Progenitor cell of endocrine pancreas (in vitro differentiated cells): ENCODE data around the gene PRKN. TPM values are rescaled to one million over a fixed set of nuclear protein-coding genes. Genes with fewer than 3 reads are reported as not detected.

Experiments used
- DNase-seq: peaks from one replicate; pipeline ENCODE4 v3.0.0; 2021; ENCODE audit warnings: low spot score; ENCODE audit not compliant: unreplicated experiment
- H3K27ac Mint-ChIP-seq: 2 replicates; pipeline ENCODE4 v1.8.0; 2021; ENCODE audit warnings: mild to moderate bottlenecking, moderate library complexity, mixed read lengths
- H3K27me3 Mint-ChIP-seq: 2 replicates; pipeline ENCODE4 v1.8.0; 2021; ENCODE audit warnings: mixed read lengths
- H3K36me3 Mint-ChIP-seq: 2 replicates; pipeline ENCODE4 v1.8.0; 2022; ENCODE audit warnings: mixed read lengths; ENCODE audit not compliant: insufficient read depth
- H3K4me1 Mint-ChIP-seq: 2 replicates; pipeline ENCODE4 v1.8.0; 2021; ENCODE audit warnings: low read depth, mixed read lengths
- H3K4me3 Mint-ChIP-seq: 2 replicates; pipeline ENCODE4 v1.8.0; 2021; ENCODE audit warnings: low read depth, mild to moderate bottlenecking, moderate library complexity, mixed read lengths
- H3K9me3 Mint-ChIP-seq: 2 replicates; pipeline ENCODE4 v1.8.0; 2021; ENCODE audit warnings: low read depth, mixed read lengths
- total RNA-seq: library from RNA; stranded (reverse); gene quantifications from 2 replicates; pipeline ENCODE4 v1.2.1, GENCODE V29; 2021
- TF ChIP-seq, protein P1 (sequence below): fragments of 200-600 bp; sonication (generic); IDR thresholded peaks from one replicate; pipeline ENCODE4 v1.5.0; 2021; ENCODE audit warnings: antibody characterized with exemption, mild to moderate bottlenecking; ENCODE audit not compliant: unreplicated experiment

PRKN gene
- total RNA-seq, 1 donor from 2014 or later = 4.6 TPM

DNA sequence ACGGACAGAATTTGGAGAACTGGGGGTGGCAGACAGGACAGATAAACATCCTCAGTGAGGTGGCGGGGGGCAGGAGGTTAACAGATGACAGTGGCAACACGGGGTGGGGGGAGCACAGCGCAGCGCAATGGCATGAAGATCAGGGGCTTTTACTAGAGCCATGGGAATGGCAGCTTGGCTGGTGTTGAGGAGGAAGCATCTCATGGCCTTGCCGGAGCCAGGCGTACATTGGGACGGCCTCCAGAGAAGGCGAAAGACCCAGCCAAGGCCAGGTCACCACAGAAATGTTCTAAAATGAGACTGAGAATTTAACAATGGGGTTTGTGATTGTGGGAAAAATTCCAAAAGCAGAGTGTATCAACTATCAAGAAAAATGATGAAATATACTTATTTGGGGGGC is 173.0 kb downstream of the PRKN start:
- peaks cover 3% of the 10 kb centered on the region for H3K9me3 Mint-ChIP-seq
- no peaks in the 10 kb centered on the region for H3K36me3 Mint-ChIP-seq
- H3K4me1 Mint-ChIP-seq = no peaks in the 10 kb centered on the region
- TF ChIP-seq, protein P1, sequence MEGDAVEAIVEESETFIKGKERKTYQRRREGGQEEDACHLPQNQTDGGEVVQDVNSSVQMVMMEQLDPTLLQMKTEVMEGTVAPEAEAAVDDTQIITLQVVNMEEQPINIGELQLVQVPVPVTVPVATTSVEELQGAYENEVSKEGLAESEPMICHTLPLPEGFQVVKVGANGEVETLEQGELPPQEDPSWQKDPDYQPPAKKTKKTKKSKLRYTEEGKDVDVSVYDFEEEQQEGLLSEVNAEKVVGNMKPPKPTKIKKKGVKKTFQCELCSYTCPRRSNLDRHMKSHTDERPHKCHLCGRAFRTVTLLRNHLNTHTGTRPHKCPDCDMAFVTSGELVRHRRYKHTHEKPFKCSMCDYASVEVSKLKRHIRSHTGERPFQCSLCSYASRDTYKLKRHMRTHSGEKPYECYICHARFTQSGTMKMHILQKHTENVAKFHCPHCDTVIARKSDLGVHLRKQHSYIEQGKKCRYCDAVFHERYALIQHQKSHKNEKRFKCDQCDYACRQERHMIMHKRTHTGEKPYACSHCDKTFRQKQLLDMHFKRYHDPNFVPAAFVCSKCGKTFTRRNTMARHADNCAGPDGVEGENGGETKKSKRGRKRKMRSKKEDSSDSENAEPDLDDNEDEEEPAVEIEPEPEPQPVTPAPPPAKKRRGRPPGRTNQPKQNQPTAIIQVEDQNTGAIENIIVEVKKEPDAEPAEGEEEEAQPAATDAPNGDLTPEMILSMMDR = no peak
- H3K4me3 Mint-ChIP-seq = no peak overlapping the region
- H3K27ac Mint-ChIP-seq = no peak overlapping the region
- H3K27me3 Mint-ChIP-seq = no peaks in the 10 kb centered on the region
- DNase-seq = no peak

DNA sequence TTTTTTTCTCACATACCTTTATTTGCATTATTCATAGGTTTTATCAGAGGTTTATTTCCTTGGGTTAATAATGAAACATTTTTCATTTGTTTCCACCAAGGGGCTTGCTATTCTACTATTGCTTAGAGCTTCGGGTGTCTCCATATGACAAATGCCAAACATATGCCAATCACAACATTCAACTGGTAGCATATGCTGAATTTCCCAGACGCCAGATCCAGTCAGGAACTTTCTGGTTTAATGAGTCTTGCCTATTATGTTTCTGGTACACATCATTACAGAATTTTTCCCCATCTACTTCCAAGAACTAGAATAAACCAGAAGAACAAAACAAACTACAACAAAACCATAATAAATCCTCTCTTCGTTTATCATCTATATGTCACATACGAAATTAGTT is 180.7 kb downstream of the PRKN start:
- no peak overlapping the region for H3K4me3 Mint-ChIP-seq
- H3K27ac Mint-ChIP-seq = no peak overlapping the region
- peaks cover 2% of the 10 kb centered on the region for H3K4me1 Mint-ChIP-seq
- DNase-seq = no peak
- no peaks in the 10 kb centered on the region for H3K36me3 Mint-ChIP-seq
- TF ChIP-seq, protein P1 = no peak
- H3K9me3 Mint-ChIP-seq = peaks cover 3% of the 10 kb centered on the region
- H3K27me3 Mint-ChIP-seq = no peaks in the 10 kb centered on the region

DNA sequence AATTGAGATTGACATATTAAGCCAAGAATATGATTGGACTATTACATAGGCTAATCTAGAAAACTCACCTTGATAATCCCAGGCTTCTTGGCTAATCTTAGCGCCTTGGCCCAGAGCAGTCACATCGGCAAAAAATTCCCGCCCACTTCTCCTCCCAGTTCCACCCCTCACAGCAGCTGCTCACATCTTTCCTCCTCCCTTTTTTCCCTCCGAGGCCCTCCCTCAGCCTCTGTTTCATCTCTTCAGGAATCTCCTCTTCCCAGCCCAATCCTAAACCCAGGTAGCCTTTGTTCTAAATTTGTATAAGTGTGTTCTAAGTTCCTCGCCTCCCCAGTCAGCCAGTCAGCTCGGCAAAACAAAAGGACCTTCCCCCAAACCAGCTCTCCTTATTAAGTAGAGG is 184.3 kb downstream of the PRKN start:
- no peaks in the 10 kb centered on the region for H3K9me3 Mint-ChIP-seq
- no peak for DNase-seq
- H3K4me1 Mint-ChIP-seq = peaks cover 3% of the 10 kb centered on the region
- no peak overlapping the region for H3K27ac Mint-ChIP-seq
- TF ChIP-seq, protein P1 = no peak
- no peak overlapping the region for H3K4me3 Mint-ChIP-seq
- H3K36me3 Mint-ChIP-seq = no peaks in the 10 kb centered on the region
- H3K27me3 Mint-ChIP-seq = no peaks in the 10 kb centered on the region

DNA sequence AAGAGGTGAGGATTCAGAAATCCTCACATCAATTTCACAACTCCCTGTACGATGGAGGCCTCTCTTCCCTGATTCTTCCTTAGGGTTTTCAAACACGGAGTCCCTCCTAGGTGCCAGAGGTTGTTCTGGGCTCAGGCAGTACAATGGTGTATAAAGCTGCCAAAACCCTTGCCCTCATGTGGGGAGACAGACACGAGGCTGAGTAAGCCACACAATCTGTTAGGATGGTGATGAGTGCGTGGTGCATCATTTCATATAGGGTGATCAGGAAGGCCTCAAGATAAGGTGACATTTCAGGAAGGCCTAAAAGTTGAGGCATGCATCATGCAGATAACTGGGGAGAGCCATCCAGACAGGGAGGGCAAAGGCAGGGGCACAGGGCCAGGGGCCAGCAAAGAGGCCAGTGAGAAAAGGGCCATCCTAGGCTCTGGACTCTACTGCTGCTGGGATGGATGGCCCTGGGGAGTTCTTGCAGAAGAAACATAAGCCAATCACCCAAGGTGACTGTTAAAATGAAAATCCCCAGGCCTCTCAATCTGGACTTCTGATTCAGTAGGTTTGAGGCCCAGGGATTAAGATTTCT is 186.5 kb downstream of the PRKN start:
- TF ChIP-seq, protein P1 = no peak
- Mint-ChIP-seq H3K4me1 (peaks cover 3% of the 10 kb centered on the region), H3K4me3 (no peak overlapping the region), H3K9me3 (no peaks in the 10 kb centered on the region), H3K27ac (no peak overlapping the region), H3K36me3 (no peaks in the 10 kb centered on the region), H3K27me3 (no peaks in the 10 kb centered on the region)
- DNase-seq = no peak

DNA sequence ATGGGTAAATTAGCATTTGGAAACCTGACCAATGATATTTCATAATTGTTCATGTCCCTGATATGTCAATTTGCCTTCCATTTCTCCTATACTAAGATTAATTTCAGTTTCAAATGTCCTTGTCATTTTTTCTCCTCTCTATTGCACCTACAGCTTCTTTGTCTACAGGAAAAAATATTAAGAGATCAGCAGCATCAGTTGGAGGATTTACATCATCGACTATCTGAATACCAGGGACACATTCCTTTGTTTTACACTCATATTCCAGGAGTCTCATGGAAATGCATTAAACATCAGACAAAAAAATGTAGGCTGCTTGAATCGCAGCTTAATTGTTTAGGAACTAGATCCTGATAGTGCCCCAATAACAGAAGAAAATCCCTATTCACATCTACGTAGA is 188.2 kb downstream of the PRKN start:
- Mint-ChIP-seq H3K36me3 (no peaks in the 10 kb centered on the region), H3K27me3 (no peaks in the 10 kb centered on the region), H3K27ac (no peak overlapping the region), H3K9me3 (no peaks in the 10 kb centered on the region), H3K4me1 (peaks cover 3% of the 10 kb centered on the region), H3K4me3 (no peak overlapping the region)
- no peak for DNase-seq
- TF ChIP-seq, protein P1 = no peak
